ENCODE measurements around the gene FRY.

The FRY gene

DNA sequence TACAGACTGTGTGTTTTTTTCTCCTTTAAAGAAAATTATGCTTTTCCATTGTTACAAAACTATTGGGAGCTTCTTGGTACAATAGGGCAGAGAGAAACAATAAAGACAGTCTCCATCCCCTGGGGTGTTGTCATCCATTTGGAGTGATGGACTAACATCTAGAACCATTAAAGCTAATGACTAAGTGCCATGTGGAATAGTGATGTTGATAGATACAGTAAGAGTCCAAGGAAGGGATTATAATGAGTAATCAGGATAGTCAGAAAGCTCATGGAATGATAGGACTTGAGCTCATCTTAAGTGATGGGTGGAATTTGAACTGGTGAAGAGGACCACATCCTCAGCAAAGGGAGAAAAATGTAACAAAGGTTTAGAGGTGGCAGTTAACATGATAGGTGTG is 24.1 kb upstream of the FRY start:
- TF ChIP-seq, protein P1, sequence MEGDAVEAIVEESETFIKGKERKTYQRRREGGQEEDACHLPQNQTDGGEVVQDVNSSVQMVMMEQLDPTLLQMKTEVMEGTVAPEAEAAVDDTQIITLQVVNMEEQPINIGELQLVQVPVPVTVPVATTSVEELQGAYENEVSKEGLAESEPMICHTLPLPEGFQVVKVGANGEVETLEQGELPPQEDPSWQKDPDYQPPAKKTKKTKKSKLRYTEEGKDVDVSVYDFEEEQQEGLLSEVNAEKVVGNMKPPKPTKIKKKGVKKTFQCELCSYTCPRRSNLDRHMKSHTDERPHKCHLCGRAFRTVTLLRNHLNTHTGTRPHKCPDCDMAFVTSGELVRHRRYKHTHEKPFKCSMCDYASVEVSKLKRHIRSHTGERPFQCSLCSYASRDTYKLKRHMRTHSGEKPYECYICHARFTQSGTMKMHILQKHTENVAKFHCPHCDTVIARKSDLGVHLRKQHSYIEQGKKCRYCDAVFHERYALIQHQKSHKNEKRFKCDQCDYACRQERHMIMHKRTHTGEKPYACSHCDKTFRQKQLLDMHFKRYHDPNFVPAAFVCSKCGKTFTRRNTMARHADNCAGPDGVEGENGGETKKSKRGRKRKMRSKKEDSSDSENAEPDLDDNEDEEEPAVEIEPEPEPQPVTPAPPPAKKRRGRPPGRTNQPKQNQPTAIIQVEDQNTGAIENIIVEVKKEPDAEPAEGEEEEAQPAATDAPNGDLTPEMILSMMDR (IDR thresholded peaks at IDR 0.05; ENCODE audit: low read depth, low read length), result no peak
- DNase-seq (ENCODE audit: low read depth in 2 of 2), result no peak
- H3K4me3 ChIP-seq (replicated peaks in 1 of 2; ENCODE audit: low read depth in 2 of 2, low read length in 2 of 2), result no peak overlapping the region

DNA sequence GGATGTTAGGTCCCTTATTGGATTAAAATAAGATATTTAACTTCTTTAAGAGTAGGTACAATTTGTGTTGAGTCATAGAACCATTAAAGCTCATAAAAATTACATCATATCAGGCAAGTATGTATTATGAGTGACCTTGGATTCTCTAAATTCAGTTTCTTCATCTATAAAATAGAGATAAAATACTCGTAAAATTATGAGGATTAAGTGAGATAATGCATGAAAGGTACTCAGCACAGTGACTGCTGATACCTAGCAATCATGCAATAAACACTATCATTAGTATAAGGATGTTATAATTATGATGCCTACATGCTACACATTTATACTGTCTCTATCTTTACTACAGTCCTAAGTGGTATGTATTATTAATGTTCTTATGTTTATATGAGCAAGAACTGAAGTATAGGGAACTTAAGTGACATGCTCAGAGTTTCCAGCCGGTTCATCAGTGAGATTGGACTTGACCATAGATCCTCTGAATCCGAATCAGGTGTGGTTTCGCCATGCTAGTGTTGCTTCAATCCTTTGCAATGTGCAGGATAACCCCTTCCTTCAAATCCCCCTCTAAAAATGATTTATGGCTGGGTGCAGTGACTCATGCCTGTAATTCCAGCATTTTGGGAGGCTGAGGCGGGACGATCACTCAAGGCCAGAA is 22.9 kb upstream of the FRY start:
- no peak overlapping the region for H3K4me3 ChIP-seq (replicated peaks in 1 of 2; ENCODE audit: low read depth in 2 of 2, low read length in 2 of 2)
- TF ChIP-seq, protein P1 (IDR thresholded peaks at IDR 0.05; ENCODE audit: low read depth, low read length), result no peak
- no peak for DNase-seq (ENCODE audit: low read depth in 2 of 2)

DNA sequence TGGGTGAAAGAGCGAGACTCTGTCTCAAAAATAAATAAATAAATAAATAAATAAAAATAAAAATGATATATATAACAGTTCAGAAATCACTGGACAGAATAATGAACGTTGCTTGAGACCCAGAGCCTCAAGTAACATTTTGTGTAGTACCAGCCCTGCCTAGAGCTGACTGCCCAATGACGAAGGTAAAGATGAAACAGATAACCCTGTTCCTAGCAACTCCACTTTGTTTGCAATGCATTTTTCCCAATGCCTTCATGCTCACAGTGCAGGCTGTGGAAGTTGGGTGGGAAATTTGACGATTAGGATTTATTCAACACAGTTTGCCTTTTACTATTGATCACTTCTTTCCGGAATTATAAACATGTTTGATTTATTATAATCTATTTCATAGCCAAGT is 22.2 kb upstream of the FRY start:
- DNase-seq (ENCODE audit: low read depth in 2 of 2), result no peak
- H3K4me3 ChIP-seq (replicated peaks in 1 of 2; ENCODE audit: low read depth in 2 of 2, low read length in 2 of 2), result no peak overlapping the region
- TF ChIP-seq, protein P1 (IDR thresholded peaks at IDR 0.05; ENCODE audit: low read depth, low read length), result no peak

DNA sequence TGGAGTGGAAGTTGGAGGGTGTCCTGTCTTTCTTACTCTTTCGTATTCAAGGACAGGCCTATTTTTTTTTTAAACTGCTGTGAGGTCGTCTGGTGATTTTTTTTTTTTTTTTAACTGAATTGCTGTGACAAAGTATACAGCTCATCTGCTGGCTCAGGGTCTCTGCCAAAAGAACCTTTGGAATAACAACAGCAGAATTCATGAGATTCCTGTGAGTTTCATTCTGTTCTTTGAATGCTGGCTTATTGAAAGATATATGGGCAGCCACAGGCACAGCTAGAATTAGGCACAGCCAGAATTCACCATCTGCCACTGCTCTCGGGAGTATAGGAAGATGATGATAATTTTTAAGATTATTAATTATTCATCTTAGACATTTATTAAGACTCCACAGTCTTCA is 21.4 kb upstream of the FRY start:
- no peak overlapping the region for H3K4me3 ChIP-seq (replicated peaks in 1 of 2; ENCODE audit: low read depth in 2 of 2, low read length in 2 of 2)
- DNase-seq (ENCODE audit: low read depth in 2 of 2), result peak in 1 of 2 donors; percentile 33
- TF ChIP-seq, protein P1 (IDR thresholded peaks at IDR 0.05; ENCODE audit: low read depth, low read length), result no peak

DNA sequence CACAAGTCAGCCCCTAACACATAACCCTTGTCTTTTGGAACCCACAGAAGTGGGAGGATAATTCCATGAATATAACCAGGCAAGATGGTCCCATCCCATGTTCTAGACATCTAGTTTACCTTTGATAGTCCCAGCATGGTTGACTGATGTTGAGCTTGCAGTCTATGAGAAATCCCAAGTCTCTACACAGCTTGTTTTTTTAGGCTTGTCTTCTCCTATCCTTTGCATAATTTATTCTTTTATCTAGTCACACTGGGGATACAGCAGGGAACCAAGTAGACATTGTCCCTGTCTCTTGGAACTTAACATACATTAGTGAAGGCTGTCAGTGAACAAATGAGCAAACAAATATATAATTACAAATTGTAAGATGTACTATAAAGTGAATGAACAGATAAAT is 19.6 kb upstream of the FRY start:
- no peak for DNase-seq (ENCODE audit: low read depth in 2 of 2)
- no peak overlapping the region for H3K4me3 ChIP-seq (replicated peaks in 1 of 2; ENCODE audit: low read depth in 2 of 2, low read length in 2 of 2)
- TF ChIP-seq, protein P1 (IDR thresholded peaks at IDR 0.05; ENCODE audit: low read depth, low read length), result no peak

DNA sequence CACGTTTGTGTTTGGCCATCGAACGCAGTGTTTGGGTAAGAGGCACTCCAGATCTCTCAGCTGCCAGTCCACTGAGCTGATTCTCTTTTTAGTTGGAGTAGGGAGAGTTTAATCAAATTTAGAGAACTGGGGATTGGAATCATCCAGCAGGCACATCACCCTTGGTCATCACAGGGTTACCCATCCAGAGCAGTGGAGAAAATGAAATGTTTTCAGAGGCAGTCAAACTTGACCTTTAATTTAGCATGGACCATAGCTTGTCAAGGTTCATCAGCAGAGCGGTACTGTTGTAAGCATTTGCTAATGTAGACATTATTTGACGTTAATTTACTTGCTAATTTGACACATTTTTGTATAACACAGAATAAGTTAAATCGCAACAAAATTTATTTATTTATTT is 18.4 kb upstream of the FRY start:
- no peak for DNase-seq (ENCODE audit: low read depth in 2 of 2)
- TF ChIP-seq, protein P1 (IDR thresholded peaks at IDR 0.05; ENCODE audit: low read depth, low read length), result no peak
- H3K4me3 ChIP-seq (replicated peaks in 1 of 2; ENCODE audit: low read depth in 2 of 2, low read length in 2 of 2), result no peak overlapping the region

DNA sequence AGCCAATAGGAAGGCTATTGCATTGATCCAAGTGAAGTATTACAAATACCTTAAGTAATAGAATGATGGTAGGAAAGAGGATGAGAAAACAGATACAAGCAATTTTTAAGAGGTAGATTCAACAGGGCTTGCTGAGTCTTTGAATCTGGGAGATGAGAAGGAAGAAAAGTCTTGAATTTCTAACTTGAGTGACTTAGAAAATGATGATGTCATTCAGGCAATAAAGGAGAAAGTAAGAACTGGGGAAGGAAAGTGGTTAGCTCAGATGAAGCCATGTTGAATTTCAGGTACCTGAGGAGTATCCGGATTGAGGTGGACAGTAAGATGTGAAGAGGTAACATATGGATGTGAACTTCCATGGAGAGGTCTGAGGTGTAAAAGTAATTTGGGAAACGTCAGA is 15.5 kb upstream of the FRY start:
- no peak overlapping the region for H3K4me3 ChIP-seq (replicated peaks in 1 of 2; ENCODE audit: low read depth in 2 of 2, low read length in 2 of 2)
- no peak for DNase-seq (ENCODE audit: low read depth in 2 of 2)
- TF ChIP-seq, protein P1 (IDR thresholded peaks at IDR 0.05; ENCODE audit: low read depth, low read length), result no peak

Data from cardiac fibroblast (primary cell).